Measurements from ENCODE around the gene USP2. TPM values are rescaled to one million over a fixed set of nuclear protein-coding genes. Genes with fewer than 3 reads are reported as not detected.
"Not testable (repeated sequence)": the region's sequence is repeated elsewhere in the genome, so short reads cannot be mapped to it uniquely, and the experiment has no call there.

USP2 gene
- total RNA-seq, 1 donor from 2014 or later = 140 TPM

- intact Hi-C loops (cut with DNase I) = no loop called here
- no peak for ATAC-seq
- no peak for DNase-seq (ENCODE audit: missing footprints)
These were observed 34.0 kb upstream of the USP2 start for GRCh38 chr11:119415517-119415916.

- DNase-seq (ENCODE audit: missing footprints) (no peak), ATAC-seq (no peak)
- intact Hi-C loops (cut with DNase I) = no loop called here
These were observed 33.2 kb upstream of the USP2 start for GRCh38 chr11:119414734-119415133.

DNA sequence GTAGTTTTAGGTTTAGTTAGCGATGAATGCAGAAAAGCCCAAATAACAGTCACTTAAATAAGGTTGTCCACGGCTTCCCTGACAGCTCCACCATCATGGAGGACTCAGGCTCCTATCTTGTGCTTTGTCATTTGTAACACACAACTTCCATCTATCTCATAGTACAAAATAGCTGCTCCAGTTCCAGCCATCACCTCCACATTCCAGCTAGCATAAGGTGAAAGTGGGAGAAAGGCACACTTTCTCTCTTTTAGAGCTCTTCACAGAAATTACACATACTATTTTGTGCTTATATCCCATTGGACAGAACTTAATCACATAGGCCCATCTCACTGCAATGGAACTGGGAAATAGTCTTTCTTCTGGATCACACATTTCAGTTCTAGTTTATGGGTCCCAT is 32.8 kb upstream of the USP2 start:
- DNase-seq (ENCODE audit: missing footprints) (no peak), ATAC-seq (no peak)
- intact Hi-C loops (cut with DNase I) = no loop called here

DNA sequence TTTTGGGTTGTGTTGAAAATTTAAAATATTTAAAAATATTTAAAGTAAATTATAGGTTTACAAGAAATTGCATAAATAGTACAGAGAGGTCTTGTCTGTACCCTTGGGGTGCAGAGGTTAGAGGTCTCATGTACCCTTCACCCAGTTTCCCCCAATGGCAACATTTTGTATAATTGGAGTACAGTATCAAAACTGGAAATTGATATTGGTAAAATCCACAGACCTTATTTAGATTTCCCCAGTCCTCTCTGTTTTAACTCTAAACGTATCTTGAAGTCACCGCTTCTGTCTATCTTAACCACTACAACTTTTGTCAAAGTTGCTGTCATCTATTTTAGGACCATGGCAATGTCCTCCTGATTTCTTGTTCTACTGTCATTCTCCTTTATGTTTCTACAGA is 30.6 kb upstream of the USP2 start:
- ATAC-seq (no peak), DNase-seq (ENCODE audit: missing footprints) (no peak)
- intact Hi-C loops (cut with DNase I) = no loop called here

GRCh38 chr11:119410501-119410900 is 29.0 kb upstream of the USP2 start:
- intact Hi-C loops (cut with DNase I) = no loop called here
- ATAC-seq (no peak), DNase-seq (ENCODE audit: missing footprints) (no peak)

DNA sequence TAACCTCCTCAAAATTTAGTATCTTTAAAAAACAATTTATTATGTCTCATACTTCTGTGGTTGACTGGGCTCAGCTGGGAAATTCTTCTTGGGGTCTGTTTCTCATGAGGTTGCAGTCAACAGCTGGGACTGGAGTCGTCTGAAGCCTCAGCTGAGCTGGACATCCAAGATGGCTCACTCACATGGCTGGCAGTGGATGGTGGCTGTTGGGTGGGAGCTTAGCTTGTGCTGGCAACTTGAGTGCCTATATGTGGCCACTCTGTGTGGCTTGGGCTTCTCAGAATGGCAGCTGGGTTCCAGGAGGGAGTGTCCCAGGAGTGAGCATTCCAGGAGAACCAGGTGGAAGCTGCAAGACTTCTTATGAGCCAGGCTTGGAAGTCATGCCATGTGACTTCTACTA is 28.2 kb upstream of the USP2 start:
- intact Hi-C loops (cut with DNase I) = no loop called here
- DNase-seq (ENCODE audit: missing footprints) = no peak
- ATAC-seq = no peak

GRCh38 chr11:119406005-119406404 is 24.5 kb upstream of the USP2 start:
- DNase-seq (ENCODE audit: missing footprints) = no peak
- intact Hi-C loops (cut with DNase I) = no loop called here

DNA sequence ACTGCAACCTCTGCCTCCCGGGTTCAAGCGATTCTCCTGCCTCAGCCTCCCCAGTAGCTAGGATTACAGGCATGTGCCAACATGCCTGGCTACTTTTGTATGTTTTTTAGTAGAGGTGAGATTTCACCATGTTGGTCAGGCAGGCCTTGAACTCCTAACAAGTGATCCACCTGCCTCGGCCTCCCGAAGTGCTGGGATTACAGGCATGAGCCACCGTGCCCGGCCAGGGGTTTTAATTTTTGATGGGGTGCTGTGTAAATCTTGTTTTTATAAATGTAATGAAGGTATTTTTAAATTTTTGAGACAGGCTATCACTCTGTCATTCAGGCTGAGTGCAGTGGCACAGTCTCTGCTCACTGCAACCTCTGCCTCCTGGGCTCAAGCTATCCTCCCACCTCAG is 24.0 kb upstream of the USP2 start:
- ATAC-seq; intact Hi-C loops (cut with DNase I); DNase-seq (ENCODE audit: missing footprints): not testable (repeated sequence)

More at GRCh38 chr11:119406005-119406404, 24.5 kb upstream of the USP2 start:
- no peak for ATAC-seq

DNA sequence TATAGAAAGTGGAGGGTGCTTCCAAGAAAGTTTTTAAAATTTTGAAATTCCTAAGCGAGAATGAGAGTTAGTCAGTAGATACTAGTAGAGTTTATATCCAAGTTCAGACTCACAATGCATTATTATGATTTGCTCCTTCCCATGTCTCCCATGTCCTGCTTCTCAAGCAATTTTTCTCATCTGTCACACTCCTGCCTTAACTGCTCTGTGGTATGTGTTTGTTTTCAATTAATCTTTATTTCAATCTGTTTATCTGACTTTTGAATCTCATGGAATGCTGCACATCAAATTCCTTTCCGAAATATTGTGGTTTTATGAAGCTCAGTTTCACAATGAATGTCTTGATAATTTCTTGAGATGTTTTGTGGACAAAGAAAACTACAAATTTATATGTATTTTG is 23.4 kb upstream of the USP2 start:
- DNase-seq (ENCODE audit: missing footprints) (no peak), ATAC-seq (no peak)
- intact Hi-C loops (cut with DNase I) = no loop called here

DNA sequence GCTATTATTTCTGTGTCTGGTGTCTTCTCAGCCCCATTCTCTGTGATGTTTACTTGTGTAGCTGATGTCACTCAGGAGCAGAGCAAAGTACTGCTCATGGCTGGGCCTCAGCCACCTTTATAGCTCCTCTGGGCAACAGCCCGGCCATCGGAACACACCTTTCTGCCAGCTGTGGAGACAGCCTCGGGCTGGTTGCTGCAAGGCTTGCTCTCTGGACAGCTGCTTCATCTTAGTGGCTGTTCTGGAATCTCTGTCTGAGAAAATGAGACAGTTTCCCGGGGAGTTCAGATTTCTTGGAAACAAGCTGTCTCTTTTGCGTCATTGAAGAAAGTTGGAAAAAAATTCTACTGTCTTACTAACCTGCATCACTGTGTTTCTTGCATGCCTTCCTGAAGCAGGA is 21.5 kb upstream of the USP2 start:
- intact Hi-C loops (cut with DNase I) = no loop called here
- DNase-seq (ENCODE audit: missing footprints) = no peak

GRCh38 chr11:119402470-119402869 is 21.0 kb upstream of the USP2 start:
- intact Hi-C loops (cut with DNase I) = no loop called here
- DNase-seq (ENCODE audit: missing footprints) (no peak), ATAC-seq (no peak)

More for the DNA sequence above, 21.5 kb upstream of the USP2 start:
- no peak for ATAC-seq

- intact Hi-C loops (cut with DNase I) = no loop called here
- no peak for DNase-seq (ENCODE audit: missing footprints)
- ATAC-seq = no peak
These were observed 19.4 kb upstream of the USP2 start for GRCh38 chr11:119400860-119401259.

GRCh38 chr11:119397740-119398139 is 16.2 kb upstream of the USP2 start:
- intact Hi-C loops (cut with DNase I) = no loop called here
- ATAC-seq (no peak), DNase-seq (ENCODE audit: missing footprints) (no peak)

DNA sequence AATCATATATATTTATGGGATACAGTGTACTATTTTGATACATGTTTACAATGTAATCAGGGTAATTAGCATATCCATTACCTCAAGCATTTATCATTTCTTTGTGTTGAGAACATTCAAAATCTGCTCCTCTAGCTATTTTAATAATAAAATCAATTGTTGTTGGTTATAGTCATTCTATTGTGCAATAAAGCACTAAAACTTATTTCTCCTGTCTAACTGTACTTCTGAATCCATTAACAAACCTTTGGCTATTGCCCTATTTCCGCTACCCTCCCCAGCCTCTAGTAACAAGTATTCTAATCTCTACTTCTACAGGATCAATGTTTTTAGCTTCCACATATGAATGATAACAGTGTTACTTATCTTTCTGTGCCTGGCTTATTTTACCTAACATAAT is 15.3 kb upstream of the USP2 start:
- DNase-seq (ENCODE audit: missing footprints) (no peak), ATAC-seq (no peak)
- intact Hi-C loops (cut with DNase I) = no loop called here

DNA sequence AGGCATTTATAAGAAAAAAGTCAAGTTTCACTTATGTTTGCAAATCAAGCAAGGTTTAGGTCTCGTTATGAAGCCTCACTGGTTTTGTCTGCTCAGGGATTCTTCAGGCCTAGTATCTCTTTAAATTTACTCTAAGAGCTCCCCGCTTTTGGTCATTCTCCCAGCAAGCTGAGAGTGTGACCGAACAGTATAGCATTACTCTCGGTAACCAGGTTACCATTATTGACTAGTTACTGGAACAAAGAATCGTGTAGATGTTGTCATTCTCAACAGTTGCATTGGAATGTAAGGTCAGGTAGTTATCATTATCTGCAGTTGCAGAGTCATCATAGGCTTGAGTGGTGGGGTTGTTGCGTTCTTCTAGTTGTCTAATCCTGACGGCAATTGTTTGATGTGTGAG is 9.8 kb upstream of the USP2 start:
- intact Hi-C loops (cut with DNase I) = no loop called here

GRCh38 chr11:119389611-119390254 is 8.2 kb upstream of the USP2 start:
- ATAC-seq (no peak), DNase-seq (ENCODE audit: missing footprints) (no peak)
- intact Hi-C loops (cut with DNase I) = loop anchor here (10.0 kb wide), 1 partner anchor 85 kb away; no protein-coding TSS in a partner anchor

More for the DNA sequence above, 9.8 kb upstream of the USP2 start:
- DNase-seq (ENCODE audit: missing footprints) (no peak), ATAC-seq (no peak)

DNA sequence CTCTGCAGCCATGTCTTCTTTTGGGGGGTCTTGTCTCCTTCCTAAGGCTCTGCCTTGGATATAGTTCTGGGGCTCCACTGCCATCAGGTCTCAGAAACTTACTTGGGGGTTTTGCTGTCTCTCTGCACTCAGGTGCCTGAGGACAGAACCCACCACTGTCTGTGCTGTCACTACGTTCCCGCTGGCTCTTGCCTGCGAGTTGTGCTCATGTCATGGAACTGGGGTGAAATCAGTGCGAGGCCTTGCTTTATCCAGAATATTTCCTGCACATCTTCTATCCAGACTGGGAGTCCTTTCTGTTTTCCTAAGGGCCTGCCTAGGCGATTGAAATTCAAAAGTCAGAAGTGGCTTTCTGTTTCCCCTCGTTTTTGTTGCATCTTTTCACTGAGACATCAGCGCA is 6.6 kb upstream of the USP2 start:
- DNase-seq (ENCODE audit: missing footprints) (no peak), ATAC-seq (no peak)
- intact Hi-C loops (cut with DNase I) = loop anchor here (10.0 kb wide), 1 partner anchor 87 kb away; no protein-coding TSS in a partner anchor

GRCh38 chr11:119384332-119384731 is 2.8 kb upstream of the USP2 start:
- DNase-seq (ENCODE audit: missing footprints) (no peak), ATAC-seq (no peak)
- intact Hi-C loops (cut with DNase I) = loop anchor here (10.0 kb wide), 1 partner anchor 90 kb away; no protein-coding TSS in a partner anchor

- intact Hi-C loops (cut with DNase I) = loop anchor here (10.0 kb wide), 1 partner anchor 92 kb away; no protein-coding TSS in a partner anchor
- ATAC-seq = not testable (repeated sequence)
These were observed 1.0 kb upstream of the USP2 start for GRCh38 chr11:119382513-119382912.

DNA sequence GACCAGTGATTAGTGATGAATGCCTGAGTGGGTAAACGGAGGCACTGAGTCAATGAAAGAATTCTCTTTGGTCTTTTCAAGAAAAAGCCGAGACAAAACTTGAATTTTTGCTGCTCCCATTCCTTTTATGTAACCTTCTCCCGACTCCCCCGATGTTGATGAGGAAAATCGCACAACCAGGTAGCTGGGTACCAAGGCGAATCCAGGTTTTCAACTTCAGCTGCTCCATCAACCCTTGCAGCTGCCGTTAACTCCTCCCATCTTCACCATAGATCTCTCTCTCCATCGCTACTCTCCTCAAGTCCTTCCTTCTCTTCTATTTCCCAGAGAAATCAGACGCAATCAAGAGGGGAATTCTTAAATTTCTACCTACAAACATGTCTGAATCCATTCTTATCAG is 611 bp upstream of the USP2 start:
- DNase-seq (ENCODE audit: missing footprints) (no peak), ATAC-seq (no peak)
- intact Hi-C loops (cut with DNase I) = loop anchor here (10.0 kb wide), 1 partner anchor 93 kb away; no protein-coding TSS in a partner anchor

More at GRCh38 chr11:119382513-119382912, 1.0 kb upstream of the USP2 start:
- not testable (repeated sequence) for DNase-seq (ENCODE audit: missing footprints)

DNA sequence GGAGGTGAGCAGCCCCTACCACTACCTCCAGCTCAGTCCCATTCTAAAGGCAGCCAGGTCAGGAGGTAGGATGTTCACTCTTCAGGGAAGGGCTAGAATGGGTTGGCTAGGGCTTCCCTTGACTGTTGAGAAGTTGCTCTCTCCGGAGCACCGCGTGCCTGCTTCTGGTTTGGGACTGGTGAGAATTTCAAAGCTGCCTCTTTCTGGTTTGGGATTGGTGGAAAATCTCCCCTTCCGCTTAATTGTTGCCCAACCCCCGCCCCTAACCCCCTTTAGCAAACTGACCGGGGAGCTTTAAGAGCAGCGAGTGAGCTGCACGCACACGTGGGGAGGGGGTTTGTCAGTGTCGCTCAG is 686 bp downstream of the USP2 start:
- DNase-seq (ENCODE audit: missing footprints) (peak; percentile 63), ATAC-seq (no peak)
- intact Hi-C loops (cut with DNase I) = loop anchor here (10.0 kb wide), 1 partner anchor 94 kb away; no protein-coding TSS in a partner anchor
